Adrenal gland (tissue), 5 donors: ENCODE measurements around the gene JAM2.
A peak's percentile ranks its signal among the peaks of the same experiment; 100 is the strongest.

Experiments used
- POLR2A ChIP-seq, 2 donors: fragments of 450-650 bp; IDR thresholded peaks; one replicate each; pipeline ENCODE4 v1.6.1; 2017; ENCODE audit warnings: antibody characterized with exemption in 2 of 2, mild to moderate bottlenecking in 2 of 2, moderate library complexity in 1 of 2
- TF ChIP-seq, protein P1 (sequence below), 6 experiments: fragments of 450-650 bp in 4 of 6; fragments of 200-600 bp in 2 of 6; sonication (generic) in 1 of 6; IDR thresholded peaks; 1 replicate in 5 of 6; 2 replicates in 1 of 6; pipeline versions ENCODE4 v1.5.1 to v1.8.0; 2016 to 2021; ENCODE audit warnings: antibody characterized with exemption in 6 of 6, mild to moderate bottlenecking in 2 of 6, moderate library complexity in 1 of 6
- donor health status: DM: no; HTN: no; CAD: no.

DNA sequence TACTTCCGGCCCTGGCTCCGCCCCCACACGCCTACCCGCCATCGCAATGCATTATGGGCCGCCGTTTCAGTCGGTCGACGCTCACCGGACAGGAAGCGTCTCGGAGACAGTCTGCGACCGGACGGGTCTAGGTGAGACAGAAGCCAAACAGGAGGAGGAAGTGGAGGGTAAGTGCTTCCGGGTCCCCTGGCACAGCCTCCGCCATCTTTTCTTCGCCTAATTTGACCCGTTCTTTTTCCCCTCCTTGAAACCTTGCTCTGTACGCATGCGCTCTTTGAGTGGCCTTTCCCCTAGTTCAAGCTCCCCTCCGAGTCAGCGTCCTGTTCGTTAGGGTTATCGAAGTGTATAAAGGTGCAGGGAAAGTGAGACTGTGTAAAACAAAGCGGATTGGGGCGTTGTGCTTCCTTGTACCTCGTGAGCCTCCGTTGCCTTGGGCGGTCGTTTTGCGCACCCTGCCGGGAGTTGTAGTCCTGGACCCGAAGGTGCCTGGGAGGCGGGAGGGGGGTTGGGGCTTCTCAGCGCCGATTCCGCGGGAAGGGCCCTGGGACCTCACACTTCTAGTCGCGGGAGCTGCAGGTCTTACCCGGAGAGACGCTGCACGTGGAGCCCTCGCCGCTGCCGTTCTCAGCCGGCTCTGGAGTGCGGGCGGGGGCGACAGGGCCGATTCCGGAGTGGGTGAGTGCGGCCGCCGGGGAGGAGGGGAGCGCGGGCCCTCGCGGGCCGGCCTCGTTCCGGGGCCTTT is 96.0 kb downstream of the JAM2 start, which contains the start of the genes ATP5PF and GABPA:
- TF ChIP-seq, protein P1, sequence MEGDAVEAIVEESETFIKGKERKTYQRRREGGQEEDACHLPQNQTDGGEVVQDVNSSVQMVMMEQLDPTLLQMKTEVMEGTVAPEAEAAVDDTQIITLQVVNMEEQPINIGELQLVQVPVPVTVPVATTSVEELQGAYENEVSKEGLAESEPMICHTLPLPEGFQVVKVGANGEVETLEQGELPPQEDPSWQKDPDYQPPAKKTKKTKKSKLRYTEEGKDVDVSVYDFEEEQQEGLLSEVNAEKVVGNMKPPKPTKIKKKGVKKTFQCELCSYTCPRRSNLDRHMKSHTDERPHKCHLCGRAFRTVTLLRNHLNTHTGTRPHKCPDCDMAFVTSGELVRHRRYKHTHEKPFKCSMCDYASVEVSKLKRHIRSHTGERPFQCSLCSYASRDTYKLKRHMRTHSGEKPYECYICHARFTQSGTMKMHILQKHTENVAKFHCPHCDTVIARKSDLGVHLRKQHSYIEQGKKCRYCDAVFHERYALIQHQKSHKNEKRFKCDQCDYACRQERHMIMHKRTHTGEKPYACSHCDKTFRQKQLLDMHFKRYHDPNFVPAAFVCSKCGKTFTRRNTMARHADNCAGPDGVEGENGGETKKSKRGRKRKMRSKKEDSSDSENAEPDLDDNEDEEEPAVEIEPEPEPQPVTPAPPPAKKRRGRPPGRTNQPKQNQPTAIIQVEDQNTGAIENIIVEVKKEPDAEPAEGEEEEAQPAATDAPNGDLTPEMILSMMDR (IDR thresholded peaks at IDR 0.05), result peak in 1 of 6 experiments; percentile 26
- peak in 1 of 2 donors; percentile 48 for TF ChIP-seq POLR2A (IDR thresholded peaks at IDR 0.05)
